ENCODE measurements around the gene SLC16A3. TPM values are rescaled to one million over a fixed set of nuclear protein-coding genes. Genes with fewer than 3 reads are reported as not detected.

Gene SLC16A3
- total and polyA plus RNA-seq, 2 of the 8 experiments (the other 6 are each of a cell fraction or from before 2014, with no cell fraction given): 3.8 to 8.7 TPM

DNA sequence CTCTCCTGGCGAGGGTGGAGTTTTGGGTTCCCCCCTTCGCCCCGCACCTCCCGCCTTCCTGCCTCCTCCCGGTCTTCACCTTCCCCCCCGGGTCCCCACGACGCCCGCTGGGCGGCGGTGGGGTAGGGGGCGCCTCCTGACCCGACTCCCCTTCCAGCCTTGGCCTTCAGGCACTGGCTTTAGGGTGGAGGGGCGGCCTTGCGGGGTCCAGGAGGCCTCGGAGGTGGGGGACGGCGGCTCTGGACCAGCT lies 2.4 kb downstream of the SLC16A3 start:
- ChIA-PET CTCF (ENCODE audit: partially characterized antibody) (interaction anchor here (0.6 to 1.5 kb wide), 6 partner anchors 14 to 108 kb away, joined by 3 to 6 read pairs (median 3); no protein-coding TSS in a partner anchor), POLR2A (ENCODE audit: partially characterized antibody) (interaction anchor here (1.1 to 2.0 kb wide), 3 partner anchors 11 to 42 kb away, joined by 3 to 8 read pairs (median 6); partner anchors contain the start of gene CCDC57)
- no peak overlapping the region for H2BK5ac ChIP-seq (ENCODE audit: low read depth, low read length)
- H2BK120ac ChIP-seq (replicated peaks; ENCODE audit: low read depth, low read length): no peak overlapping the region
- no peak for FAIRE-seq
- H2BK12ac ChIP-seq (ENCODE audit: low read depth, low read length): no peak overlapping the region
- H3K23me2 ChIP-seq (ENCODE audit: low read depth, low read length): peaks cover 11% of the 10 kb centered on the region; the same call in 1 of the 2 replicates
- no peak overlapping the region for H2BK20ac ChIP-seq (ENCODE audit: low read length)
- H3K9ac ChIP-seq (replicated peaks in 1 of 4; ENCODE audit: extremely low read depth in 1 of 4, low read depth in 3 of 4, low read length in 3 of 4): no peak overlapping the region
- peak overlapping the region; percentile 67 to 86 for H3K4me2 ChIP-seq (ENCODE audit: insufficient read depth in 1 of 2, low read depth in 2 of 2, low read length in 2 of 2)
- no peaks in the 10 kb centered on the region for H3K79me2 ChIP-seq (ENCODE audit: control insufficient read depth in 1 of 2, insufficient read depth in 2 of 2, low read length in 2 of 2)
- H3K79me1 ChIP-seq (ENCODE audit: low read depth, low read length): no peaks in the 10 kb centered on the region; the same call in 1 of the 2 replicates
- no peaks in the 10 kb centered on the region; a peak in 1 of 8 replicates for H3K36me3 ChIP-seq (ENCODE audit: control insufficient read depth in 2 of 4, insufficient read depth in 4 of 4, low read length in 3 of 4)
- H3K27ac ChIP-seq (ENCODE audit: low read depth, low read length): no peak overlapping the region
- no peak overlapping the region for H2AFZ ChIP-seq (ENCODE audit: low read length)
- H4K20me1 ChIP-seq (replicated peaks in 1 of 2; ENCODE audit: control insufficient read depth in 1 of 2, insufficient read depth in 2 of 2, low read length in 2 of 2): peaks cover 9 to 17% of the 10 kb centered on the region in 2 experiments
- H2BK15ac ChIP-seq (ENCODE audit: low read length): no peak overlapping the region
- H3K4me3 ChIP-seq (ENCODE audit: extremely low read depth in 1 of 4, insufficient read depth in 2 of 4, low read depth in 3 of 4, low read length in 4 of 4): peak overlapping the region; percentile 38 to 65 (median 43)
- H3K9me3 ChIP-seq (ENCODE audit: insufficient read depth in 2 of 2, low read depth in 1 of 2, low read length in 1 of 2): no peaks in the 10 kb centered on the region; a peak in 1 of 4 replicates
- H3K4me1 ChIP-seq (replicated peaks in 1 of 4; ENCODE audit: control insufficient read depth in 3 of 4, insufficient read depth in 4 of 4, low read length in 3 of 4): peaks cover 0 to 18% (median 4%) of the 10 kb centered on the region in 4 experiments; a peak in 6 of 7 replicates
- H3K14ac ChIP-seq (ENCODE audit: insufficient read length): no peak overlapping the region
- peaks cover 28 to 66% (median 57%) of the 10 kb centered on the region in 4 experiments for H3K27me3 ChIP-seq (replicated peaks in 1 of 4; ENCODE audit: control insufficient read depth in 3 of 4, extremely low read depth in 1 of 4, insufficient read depth in 3 of 4, low read length in 3 of 4)
- DNase-seq (ENCODE audit: low read depth in 1 of 2, low spot score in 2 of 2): no peak
- H4K8ac ChIP-seq (ENCODE audit: extremely low read depth, insufficient read depth, low read length): peak overlapping the region; percentile 51
- H3K56ac ChIP-seq (replicated peaks; ENCODE audit: insufficient read length, low read depth, low read length): no peak overlapping the region
- no peak overlapping the region for H3K18ac ChIP-seq (ENCODE audit: extremely low read depth, low read length)
- no peak overlapping the region for H3K23ac ChIP-seq (ENCODE audit: insufficient read length)
- no peak overlapping the region for H2AK5ac ChIP-seq (ENCODE audit: low read depth, low read length)
- no peak overlapping the region for H3K4ac ChIP-seq (replicated peaks; ENCODE audit: insufficient read length, low read depth, low read length)
- no peak overlapping the region for H4K91ac ChIP-seq (replicated peaks; ENCODE audit: insufficient read length, low read length)
- H4K5ac ChIP-seq (ENCODE audit: insufficient read length, low read depth, low read length): no peak overlapping the region
- WGBS, 2 experiments (ENCODE audit: extremely low coverage in 1 of 2, insufficient coverage in 1 of 2, insufficient read length in 1 of 2, insufficient replicate concordance in 2 of 2, low coverage in 1 of 2, low lambda C conversion rate in 2 of 2, missing lambda C conversion rate in 1 of 2): 5% methylated on average over 8 of the region's 18 CpGs; no CpG with 5 or more reads in 1 of the 2 experiments
- TF ChIP-seq POLR2A (IDR thresholded peaks at IDR 0.05; ENCODE audit: control extremely low read depth in 1 of 2, low read depth in 2 of 2, low read length in 2 of 2) (no peak), NANOG (IDR thresholded peaks at IDR 0.05; ENCODE audit: insufficient read depth, low read depth, low read length, poor library complexity, severe bottlenecking) (no peak), SP2 (IDR thresholded peaks at IDR 0.05; ENCODE audit: low read length) (no peak), TCF12 (IDR thresholded peaks at IDR 0.05; ENCODE audit: low read depth, low read length) (no peak), SP1 (IDR thresholded peaks at IDR 0.05; ENCODE audit: low read depth, low read length) (no peak)

All from H1 (cell line).